GM12878 (cell line): ENCODE data around the gene ZIK1. TPM values are rescaled to one million over a fixed set of nuclear protein-coding genes. Genes with fewer than 3 reads are reported as not detected.

Experiments used
- BCL11A ChIP-seq: IDR thresholded peaks from 2 replicates; pipeline ENCODE4 v1.6.1; 2011; ENCODE audit warnings: low read depth, low read length
- EED ChIP-seq: sonication (generic); IDR thresholded peaks from 2 replicates; pipeline ENCODE4 v1.6.1; 2016; ENCODE audit warnings: antibody characterized with exemption, low read depth
- ESRRA ChIP-seq: IDR thresholded peaks from 2 replicates; pipeline ENCODE4 v1.6.1; 2012; ENCODE audit warnings: mild to moderate bottlenecking, low read length, improper control_type of control experiment
- HDAC2 ChIP-seq: fragments of 200-600 bp; sonication (generic); IDR thresholded peaks from 2 replicates; pipeline ENCODE4 v1.6.1; 2017
- HDAC6 ChIP-seq: fragments of 200-600 bp; sonication (generic); IDR thresholded peaks from one replicate; pipeline ENCODE4 v1.8.0; 2017; ENCODE audit warnings: antibody characterized with exemption; ENCODE audit not compliant: unreplicated experiment
- JUND ChIP-seq: IDR thresholded peaks from 2 replicates; pipeline ENCODE4 v1.6.1; 2012; ENCODE audit warnings: low read depth, mild to moderate bottlenecking, low read length, improper control_type of control experiment, moderate library complexity
- LARP7 ChIP-seq: fragments of 450-650 bp; IDR thresholded peaks from 2 replicates; pipeline ENCODE4 v1.6.1; 2017; ENCODE audit warnings: mild to moderate bottlenecking
- MTA2 ChIP-seq: fragments of 450-650 bp; IDR thresholded peaks from 2 replicates; pipeline ENCODE4 v1.6.1; 2016; ENCODE audit warnings: low read depth, mild to moderate bottlenecking, moderate library complexity
- MXI1 ChIP-seq: fragments of 150-350 bp; IDR thresholded peaks from 2 replicates; pipeline ENCODE4 v1.6.1; 2011; ENCODE audit warnings: low read depth, mild to moderate bottlenecking, inconsistent platforms, low read length, improper control_type of control experiment
- NFXL1 ChIP-seq: fragments of 450-650 bp; IDR thresholded peaks from 2 replicates; pipeline ENCODE4 v1.6.1; 2017; ENCODE audit warnings: antibody characterized with exemption, mild to moderate bottlenecking, borderline replicate concordance
- POLR2AphosphoS5 ChIP-seq: IDR thresholded peaks from 2 replicates; pipeline ENCODE4 v1.6.1; 2011; ENCODE audit warnings: mild to moderate bottlenecking, low read length, inconsistent platforms
- RBBP5 ChIP-seq: fragments of 200-600 bp; sonication (generic); conservative IDR thresholded peaks from 2 replicates; pipeline ENCODE4 v1.6.1; 2016
- SP1 ChIP-seq: IDR thresholded peaks from one replicate; pipeline ENCODE4 v1.6.1; 2011; ENCODE audit warnings: low read depth, low read length
- SRF ChIP-seq, 2 experiments: IDR thresholded peaks; 2 replicates each; pipeline ENCODE4 v1.6.1; 2011; ENCODE audit warnings: low read depth in 2 of 2, low read length in 2 of 2, mild to moderate bottlenecking in 1 of 2, moderate library complexity in 1 of 2
- SUPT20H ChIP-seq: IDR thresholded peaks from 2 replicates; pipeline ENCODE4 v1.6.1; 2011; ENCODE audit warnings: low read depth, mild to moderate bottlenecking, low read length, moderate library complexity, borderline replicate concordance; ENCODE audit not compliant: control insufficient read depth
- TARDBP ChIP-seq: IDR thresholded peaks from 2 replicates; pipeline ENCODE4 v1.6.1; 2016; ENCODE audit warnings: borderline replicate concordance
- YY1 ChIP-seq: IDR thresholded peaks from 2 replicates; pipeline ENCODE4 v1.6.1; 2011; ENCODE audit warnings: low read depth, mild to moderate bottlenecking, low read length
- ZBTB4 ChIP-seq: fragments of 450-650 bp; formaldehyde crosslinking; IDR thresholded peaks from 2 replicates; pipeline ENCODE4 v1.4.0; 2022; ENCODE audit warnings: mild to moderate bottlenecking, moderate library complexity
- ZBTB40 ChIP-seq: fragments of 450-650 bp; IDR thresholded peaks from 2 replicates; pipeline ENCODE4 v1.6.1; 2016; ENCODE audit warnings: mild to moderate bottlenecking, moderate library complexity, borderline replicate concordance
- ZNF384 ChIP-seq: IDR thresholded peaks from 2 replicates; pipeline ENCODE4 v1.6.1; 2012; ENCODE audit warnings: low read depth, mild to moderate bottlenecking, low read length, improper control_type of control experiment, borderline replicate concordance
- polyA plus RNA-seq, 11 experiments: library from polyadenylated mRNA; depleted of rRNA in 4 of 11; unstranded in 6 of 11; stranded (reverse) in 5 of 11; fragments of >200 nt; fragmentation: Nextera tagmentation in 4 of 11; fragmentation: Illumina TruSeq in 1 of 11; extraction: Ambion mirVana in 4 of 11; extraction: Trizol in 1 of 11; gene quantifications; 1 replicate in 1 of 11; 2 replicates in 10 of 11; pipeline versions ENCODE4 v1.2.1 to v1.2.3, GENCODE V29; 2011 to 2016; ENCODE audit warnings: inconsistent platforms in 2 of 11, missing spikeins in 2 of 11, low read depth in 1 of 11
- total RNA-seq, 4 experiments: library from RNA; depleted of rRNA in 3 of 4; stranded (reverse); fragments of >200 nt in 3 of 4; fragmentation: Illumina TruSeq in 1 of 4; extraction: Trizol in 1 of 4; gene quantifications; 2 replicates each; pipeline versions ENCODE4 v1.2.1 to v1.2.3, GENCODE V29; 2013 to 2021
- TF ChIP-seq, protein P1 (sequence below): fragments of 450-650 bp; IDR thresholded peaks from 2 replicates; pipeline ENCODE4 v1.6.1; 2017; ENCODE audit warnings: mild to moderate bottlenecking

Gene ZIK1
- total and polyA plus RNA-seq, 10 of the 15 experiments (the other 5 are each of a cell fraction or from before 2014, with no cell fraction given), result 0.45 to 4.7 (median 2.7) TPM

DNA sequence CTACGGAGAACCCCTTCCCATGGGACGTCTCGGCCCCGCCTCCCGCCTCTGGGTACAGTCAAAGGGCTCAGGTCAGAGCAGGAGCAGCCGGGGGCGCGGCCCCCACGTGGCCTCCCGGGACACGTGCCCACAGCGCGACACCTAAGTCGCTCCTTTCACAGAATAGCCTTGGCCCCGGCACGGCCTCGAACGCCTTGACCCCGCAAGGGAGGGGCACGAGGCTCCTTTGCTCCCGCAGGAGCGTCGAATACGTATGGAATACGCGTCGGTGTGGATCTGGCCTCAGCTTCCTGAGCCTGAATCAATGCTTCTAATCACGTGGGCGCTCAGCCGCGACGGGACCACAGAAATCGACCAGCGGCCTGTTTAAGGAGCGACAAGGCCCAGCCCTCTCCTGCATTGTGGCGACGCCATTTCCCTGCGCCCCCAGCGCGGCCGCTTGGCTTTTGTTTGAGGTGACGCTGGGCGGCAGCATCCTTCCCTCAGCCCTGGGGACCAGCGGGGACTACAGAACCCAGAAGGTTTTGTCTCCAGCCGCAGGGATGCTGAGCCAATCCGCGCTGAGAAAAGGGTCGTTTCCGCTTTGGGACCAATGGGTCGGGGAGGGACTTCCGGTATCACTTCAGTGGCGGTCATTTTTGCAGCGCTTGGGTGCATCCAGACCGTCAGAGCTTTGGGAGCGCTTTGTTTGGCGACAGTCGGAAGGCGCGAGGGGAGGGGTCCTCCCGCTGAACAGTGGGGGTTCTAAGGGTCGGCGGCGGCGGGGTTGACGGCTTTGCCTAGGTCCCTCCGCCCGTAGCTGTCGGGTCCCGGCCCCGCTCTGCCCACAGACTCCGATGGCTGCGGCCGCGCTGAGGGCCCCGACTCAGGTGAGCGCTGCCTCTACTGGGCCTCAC lies at the start of gene ZIK1 (continued):
- TF ChIP-seq ZBTB4, result no peak
- no peak for TF ChIP-seq BCL11A
- no peak for TF ChIP-seq EED
- TF ChIP-seq RBBP5, result no peak
- TF ChIP-seq SUPT20H, result no peak
- TF ChIP-seq ZBTB40, result peak; percentile 92
- TF ChIP-seq HDAC2, result no peak
- TF ChIP-seq, protein P1, sequence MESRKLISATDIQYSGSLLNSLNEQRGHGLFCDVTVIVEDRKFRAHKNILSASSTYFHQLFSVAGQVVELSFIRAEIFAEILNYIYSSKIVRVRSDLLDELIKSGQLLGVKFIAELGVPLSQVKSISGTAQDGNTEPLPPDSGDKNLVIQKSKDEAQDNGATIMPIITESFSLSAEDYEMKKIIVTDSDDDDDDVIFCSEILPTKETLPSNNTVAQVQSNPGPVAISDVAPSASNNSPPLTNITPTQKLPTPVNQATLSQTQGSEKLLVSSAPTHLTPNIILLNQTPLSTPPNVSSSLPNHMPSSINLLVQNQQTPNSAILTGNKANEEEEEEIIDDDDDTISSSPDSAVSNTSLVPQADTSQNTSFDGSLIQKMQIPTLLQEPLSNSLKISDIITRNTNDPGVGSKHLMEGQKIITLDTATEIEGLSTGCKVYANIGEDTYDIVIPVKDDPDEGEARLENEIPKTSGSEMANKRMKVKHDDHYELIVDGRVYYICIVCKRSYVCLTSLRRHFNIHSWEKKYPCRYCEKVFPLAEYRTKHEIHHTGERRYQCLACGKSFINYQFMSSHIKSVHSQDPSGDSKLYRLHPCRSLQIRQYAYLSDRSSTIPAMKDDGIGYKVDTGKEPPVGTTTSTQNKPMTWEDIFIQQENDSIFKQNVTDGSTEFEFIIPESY, result no peak; the same call in 1 of the 2 replicates
- TF ChIP-seq SP1, result peak; percentile 19
- no peak for TF ChIP-seq ZNF384
- TF ChIP-seq JUND, result no peak
- no peak for TF ChIP-seq SRF (IDR thresholded peaks at IDR 0.05; ENCODE audit: low read depth in 2 of 2, low read length in 2 of 2)
- TF ChIP-seq NFXL1, result no peak
- peak; percentile 59; the same call in 1 of the 2 replicates for TF ChIP-seq LARP7
- no peak for TF ChIP-seq MTA2
- no peak for TF ChIP-seq MXI1
- TF ChIP-seq ESRRA, result no peak
- TF ChIP-seq YY1, result peak; percentile 80
- TF ChIP-seq TARDBP, result 0 out of 2 replicates have a peak, but pooled peaks have one; percentile 45
- no peak for TF ChIP-seq HDAC6
- TF ChIP-seq POLR2AphosphoS5, result peak; percentile 50; the same call in 1 of the 2 replicates
